ENCODE data around the gene TCEANC2. TPM values are rescaled to one million over a fixed set of nuclear protein-coding genes. Genes with fewer than 3 reads are reported as not detected.
"Not testable (repeated sequence)": the region's sequence is repeated elsewhere in the genome, so short reads cannot be mapped to it uniquely, and the experiment has no call there.

The TCEANC2 gene
- total and polyA plus RNA-seq, 4 donors, result 6.0 to 9.3 (median 7.4) TPM

- Histone ChIP-seq H3K36me3 (ENCODE audit: control insufficient read depth, insufficient read depth, low read length) (no peaks in the 10 kb centered on the region), H3K27ac (ENCODE audit: low read depth, low read length) (no peak overlapping the region), H3K4me3 (ENCODE audit: low read depth, low read length) (no peak overlapping the region), H3K9me3 (ENCODE audit: control insufficient read depth, insufficient read depth, low read length) (no peaks in the 10 kb centered on the region), H3K27me3 (ENCODE audit: control insufficient read depth, insufficient read depth, low read length) (no peaks in the 10 kb centered on the region), H3K4me1 (ENCODE audit: control insufficient read depth, insufficient read depth, low read length) (no peaks in the 10 kb centered on the region)
- no peak for DNase-seq (ENCODE audit: low read depth in 4 of 6, low spot score in 6 of 6)
- WGBS (ENCODE audit: insufficient coverage), result no CpG with 5 or more reads among the region's 2 CpGs
Measured at GRCh38 chr1:54024358-54024757, 29.1 kb upstream of the TCEANC2 start.

- H3K27ac ChIP-seq (ENCODE audit: low read depth, low read length); H3K27me3 ChIP-seq (ENCODE audit: control insufficient read depth, insufficient read depth, low read length); H3K4me1 ChIP-seq (ENCODE audit: control insufficient read depth, insufficient read depth, low read length); H3K9me3 ChIP-seq (ENCODE audit: control insufficient read depth, insufficient read depth, low read length); H3K36me3 ChIP-seq (ENCODE audit: control insufficient read depth, insufficient read depth, low read length); H3K4me3 ChIP-seq (ENCODE audit: low read depth, low read length); DNase-seq (ENCODE audit: low read depth in 4 of 6, low spot score in 6 of 6): not testable (repeated sequence)
- WGBS (ENCODE audit: insufficient coverage), result no CpG with 5 or more reads among the region's 1 CpG
Measured at GRCh38 chr1:54024811-54025210, 28.6 kb upstream of the TCEANC2 start.

- Histone ChIP-seq H3K4me1 (ENCODE audit: control insufficient read depth, insufficient read depth, low read length) (no peaks in the 10 kb centered on the region), H3K27ac (ENCODE audit: low read depth, low read length) (no peak overlapping the region), H3K36me3 (ENCODE audit: control insufficient read depth, insufficient read depth, low read length) (peaks cover 6% of the 10 kb centered on the region), H3K27me3 (ENCODE audit: control insufficient read depth, insufficient read depth, low read length) (no peaks in the 10 kb centered on the region), H3K9me3 (ENCODE audit: control insufficient read depth, insufficient read depth, low read length) (no peaks in the 10 kb centered on the region), H3K4me3 (ENCODE audit: low read depth, low read length) (no peak overlapping the region)
- DNase-seq (ENCODE audit: low read depth in 4 of 6, low spot score in 6 of 6), result peak in 1 of 6 donors; percentile 2
- 78% methylated on average over 4 of the region's 5 CpGs for WGBS (ENCODE audit: insufficient coverage)
Measured at GRCh38 chr1:54027848-54028247, 25.6 kb upstream of the TCEANC2 start.

GRCh38 chr1:54028306-54029251 lies 24.8 kb upstream of the TCEANC2 start:
- no peak overlapping the region for H3K27ac ChIP-seq (ENCODE audit: low read depth, low read length)
- 73% methylated on average over 2 of the region's 3 CpGs for WGBS (ENCODE audit: insufficient coverage)
- no peak for DNase-seq (ENCODE audit: low read depth in 4 of 6, low spot score in 6 of 6)
- no peak overlapping the region for H3K4me3 ChIP-seq (ENCODE audit: low read depth, low read length)
- H3K36me3 ChIP-seq (ENCODE audit: control insufficient read depth, insufficient read depth, low read length), result peaks cover 13% of the 10 kb centered on the region
- H3K27me3 ChIP-seq (ENCODE audit: control insufficient read depth, insufficient read depth, low read length), result no peaks in the 10 kb centered on the region
- H3K9me3 ChIP-seq (ENCODE audit: control insufficient read depth, insufficient read depth, low read length), result no peaks in the 10 kb centered on the region
- no peaks in the 10 kb centered on the region for H3K4me1 ChIP-seq (ENCODE audit: control insufficient read depth, insufficient read depth, low read length)

- no peaks in the 10 kb centered on the region for H3K9me3 ChIP-seq (ENCODE audit: control insufficient read depth, insufficient read depth, low read length)
- H3K4me1 ChIP-seq (ENCODE audit: control insufficient read depth, insufficient read depth, low read length), result no peaks in the 10 kb centered on the region
- no peak overlapping the region for H3K4me3 ChIP-seq (ENCODE audit: low read depth, low read length)
- H3K27me3 ChIP-seq (ENCODE audit: control insufficient read depth, insufficient read depth, low read length), result no peaks in the 10 kb centered on the region
- DNase-seq (ENCODE audit: low read depth in 4 of 6, low spot score in 6 of 6), result no peak
- H3K36me3 ChIP-seq (ENCODE audit: control insufficient read depth, insufficient read depth, low read length), result peaks cover 35% of the 10 kb centered on the region
- no peak overlapping the region for H3K27ac ChIP-seq (ENCODE audit: low read depth, low read length)
Measured at GRCh38 chr1:54037476-54037875, 15.9 kb upstream of the TCEANC2 start.

GRCh38 chr1:54041806-54042205 lies 11.6 kb upstream of the TCEANC2 start:
- H3K27ac ChIP-seq (ENCODE audit: low read depth, low read length), result no peak overlapping the region
- no CpG with 5 or more reads among the region's 1 CpG for WGBS (ENCODE audit: insufficient coverage)
- DNase-seq (ENCODE audit: low read depth in 4 of 6, low spot score in 6 of 6), result no peak
- no peaks in the 10 kb centered on the region for H3K4me1 ChIP-seq (ENCODE audit: control insufficient read depth, insufficient read depth, low read length)
- no peaks in the 10 kb centered on the region for H3K9me3 ChIP-seq (ENCODE audit: control insufficient read depth, insufficient read depth, low read length)
- peaks cover 14% of the 10 kb centered on the region for H3K36me3 ChIP-seq (ENCODE audit: control insufficient read depth, insufficient read depth, low read length)
- H3K27me3 ChIP-seq (ENCODE audit: control insufficient read depth, insufficient read depth, low read length), result no peaks in the 10 kb centered on the region
- H3K4me3 ChIP-seq (ENCODE audit: low read depth, low read length), result no peak overlapping the region

GRCh38 chr1:54045496-54045895 lies 7.9 kb upstream of the TCEANC2 start:
- no CpG with 5 or more reads among the region's 2 CpGs for WGBS (ENCODE audit: insufficient coverage)
- H3K9me3 ChIP-seq (ENCODE audit: control insufficient read depth, insufficient read depth, low read length), result no peaks in the 10 kb centered on the region
- H3K4me1 ChIP-seq (ENCODE audit: control insufficient read depth, insufficient read depth, low read length), result peaks cover 5% of the 10 kb centered on the region
- no peak overlapping the region for H3K27ac ChIP-seq (ENCODE audit: low read depth, low read length)
- no peak overlapping the region for H3K4me3 ChIP-seq (ENCODE audit: low read depth, low read length)
- H3K27me3 ChIP-seq (ENCODE audit: control insufficient read depth, insufficient read depth, low read length), result no peaks in the 10 kb centered on the region
- peaks cover 7% of the 10 kb centered on the region for H3K36me3 ChIP-seq (ENCODE audit: control insufficient read depth, insufficient read depth, low read length)
- peak in 1 of 6 donors; percentile 53 for DNase-seq (ENCODE audit: low read depth in 4 of 6, low spot score in 6 of 6)

GRCh38 chr1:54046671-54047383 lies 6.6 kb upstream of the TCEANC2 start:
- Histone ChIP-seq H3K4me1 (ENCODE audit: control insufficient read depth, insufficient read depth, low read length) (peaks cover 11% of the 10 kb centered on the region), H3K4me3 (ENCODE audit: low read depth, low read length) (no peak overlapping the region), H3K36me3 (ENCODE audit: control insufficient read depth, insufficient read depth, low read length) (peaks cover 12% of the 10 kb centered on the region), H3K27me3 (ENCODE audit: control insufficient read depth, insufficient read depth, low read length) (no peaks in the 10 kb centered on the region), H3K27ac (ENCODE audit: low read depth, low read length) (no peak overlapping the region), H3K9me3 (ENCODE audit: control insufficient read depth, insufficient read depth, low read length) (no peaks in the 10 kb centered on the region)
- WGBS (ENCODE audit: insufficient coverage), result 81% methylated on average over 2 of the region's 7 CpGs
- DNase-seq (ENCODE audit: low read depth in 4 of 6, low spot score in 6 of 6), result no peak

- H3K9me3 ChIP-seq (ENCODE audit: control insufficient read depth, insufficient read depth, low read length), result no peaks in the 10 kb centered on the region
- peaks cover 12% of the 10 kb centered on the region for H3K36me3 ChIP-seq (ENCODE audit: control insufficient read depth, insufficient read depth, low read length)
- WGBS (ENCODE audit: insufficient coverage), result no CpG with 5 or more reads among the region's 5 CpGs
- peaks cover 11% of the 10 kb centered on the region for H3K4me1 ChIP-seq (ENCODE audit: control insufficient read depth, insufficient read depth, low read length)
- no peak overlapping the region for H3K4me3 ChIP-seq (ENCODE audit: low read depth, low read length)
- DNase-seq (ENCODE audit: low read depth in 4 of 6, low spot score in 6 of 6), result no peak
- H3K27me3 ChIP-seq (ENCODE audit: control insufficient read depth, insufficient read depth, low read length), result no peaks in the 10 kb centered on the region
- no peak overlapping the region for H3K27ac ChIP-seq (ENCODE audit: low read depth, low read length)
Measured at GRCh38 chr1:54047384-54048305, 5.8 kb upstream of the TCEANC2 start.
